Caco-2 (cell line): ENCODE data around the gene GFY. TPM values are rescaled to one million over a fixed set of nuclear protein-coding genes. Genes with fewer than 3 reads are reported as not detected.

Source experiments
- Bru-seq: library from RNA; stranded (reverse); fragments of 400-500 nt; gene quantifications from one replicate; lab custom pipeline; 2021; lab: Mats Ljungman, UMichigan
- BruChase-seq, 2 experiments: library from RNA; stranded (reverse); fragments of 400-500 nt; gene quantifications; one replicate each; lab custom pipeline; 2021; lab: Mats Ljungman, UMichigan
- BruUV-seq: library from RNA; stranded (reverse); fragments of 400-500 nt; replicated peaks from 2 replicates; lab custom pipeline; 2021; lab: Mats Ljungman, UMichigan
- CTCF ChIA-PET: fragments of 300-600 bp; sonication (Branson Sonifier 250); formaldehyde crosslinking; loops from one replicate; lab custom pipeline; 2022; ENCODE audit warnings: antibody characterized with exemption; lab: Charles Lee
- POLR2A ChIA-PET: fragments of 300-600 bp; sonication (Branson Sonifier 250); formaldehyde crosslinking; loops from one replicate; lab custom pipeline; 2022; ENCODE audit warnings: antibody characterized with exemption; lab: Charles Lee
- DNase-seq, 2 experiments: peaks; one replicate each; pipeline versions ENCODE4 v3.0.0 to v3.0.0-alpha.2; 2020 to 2022
- H3K27me3 ChIP-seq: replicated peaks from 2 replicates; pipeline ENCODE4 v1.6.0; 2011; ENCODE audit warnings: low read length; ENCODE audit not compliant: control insufficient read depth, insufficient read depth
- H3K36me3 ChIP-seq: 2 replicates; pipeline ENCODE4 v1.5.1; 2011; ENCODE audit warnings: low read length; ENCODE audit not compliant: control insufficient read depth, insufficient read depth
- H3K4me1 ChIP-seq: fragments of 250-450 bp; sonication (Bioruptor Pico); 2 replicates; pipeline ENCODE4 v1.5.1; 2020; ENCODE audit warnings: mild to moderate bottlenecking
- H3K4me3 ChIP-seq: 2 replicates; pipeline ENCODE4 v1.5.1; 2011; ENCODE audit warnings: low read depth, mild to moderate bottlenecking, control low read depth, low read length
- H3K9me3 ChIP-seq: fragments of 250-450 bp; sonication (Bioruptor Pico); 2 replicates; pipeline ENCODE4 v1.5.1; 2020; ENCODE audit warnings: mild to moderate bottlenecking, moderate library complexity
- H3K27ac Mint-ChIP-seq: one replicate; pipeline ENCODE4 v1.8.0; 2022; ENCODE audit warnings: mixed read lengths; ENCODE audit not compliant: unreplicated experiment
- H3K27me3 Mint-ChIP-seq: one replicate; pipeline ENCODE4 v1.8.0; 2022; ENCODE audit warnings: mixed read lengths; ENCODE audit not compliant: insufficient read depth, unreplicated experiment
- H3K36me3 Mint-ChIP-seq: one replicate; pipeline ENCODE4 v1.8.0; 2022; ENCODE audit warnings: mild to moderate bottlenecking, mixed read lengths; ENCODE audit not compliant: insufficient read depth, unreplicated experiment
- H3K4me1 Mint-ChIP-seq: one replicate; pipeline ENCODE4 v1.8.0; 2022; ENCODE audit warnings: low read depth, mixed read lengths; ENCODE audit not compliant: unreplicated experiment
- H3K4me3 Mint-ChIP-seq: one replicate; pipeline ENCODE4 v1.8.0; 2022; ENCODE audit warnings: mild to moderate bottlenecking, moderate library complexity, mixed read lengths; ENCODE audit not compliant: unreplicated experiment
- H3K9me3 Mint-ChIP-seq: one replicate; pipeline ENCODE4 v1.8.0; 2022; ENCODE audit warnings: mixed read lengths; ENCODE audit not compliant: unreplicated experiment
- CTCF ChIP-seq, 2 experiments: fragments of 200-600 bp in 1 of 2; IDR thresholded peaks; 1 replicate in 1 of 2; 2 replicates in 1 of 2; pipeline versions ENCODE4 v1.5.1 to v1.8.0; 2011 to 2022; ENCODE audit warnings: antibody characterized with exemption in 1 of 2, control low read depth in 1 of 2, inconsistent platforms in 1 of 2, low read depth in 1 of 2, low read length in 1 of 2, mild to moderate bottlenecking in 1 of 2, moderate library complexity in 1 of 2; ENCODE audit not compliant: insufficient read depth in 1 of 2, severe bottlenecking in 1 of 2, unreplicated experiment in 1 of 2
- intact Hi-C: fragments of 100-400 bp; cut with micrococcal nuclease; formaldehyde crosslinking; loops from one replicate; pipeline ENCODE4 v1.10.0; 2022; ENCODE audit not compliant: unreplicated experiment
- long read RNA-seq: library from polyadenylated mRNA; stranded (forward); transcript quantifications from one replicate; pipeline ENCODE4 v2.0.0, GENCODE V29; 2022
- total RNA-seq: library from RNA; stranded (reverse); gene quantifications from 2 replicates; pipeline ENCODE4 v1.2.3, GENCODE V29; 2022

GFY gene
- total RNA-seq (0.25 TPM in 1 of 2 replicates, not detected in the other), Bru-seq, nascent RNA (not detected), BruChase-seq, experiment 1, labeled RNA remaining after a 2-hour chase (percentile 20 among the genes with signal in this experiment), BruChase-seq, experiment 2, labeled RNA remaining after a 6-hour chase (percentile 25 among the genes with signal in this experiment)
- long read RNA-seq = 0 reads

- intact Hi-C loops = no loop called here
- BruUV-seq = no TSS peak
- DNase-seq = no peak
- Mint-ChIP-seq H3K4me3 (peak within 1 kb of the TSS; percentile 64), H3K27ac (no peak within 1 kb of the TSS), H3K27me3 (peaks cover 48% of the 10 kb centered on the region), H3K36me3 (peaks cover 6% of the 10 kb centered on the region), H3K9me3 (no peaks in the 10 kb centered on the region), H3K4me1 (peaks cover 34% of the 10 kb centered on the region)
- ChIA-PET CTCF (interaction anchor here (0.7 to 1.3 kb wide), 2 partner anchors 17 to 31 kb away, joined by 3 to 6 read pairs; no protein-coding TSS in a partner anchor), POLR2A (no interaction called here)
- H3K27me3 ChIP-seq = peaks cover 2% of the 10 kb centered on the region; the same call in 1 of the 2 replicates
- TF ChIP-seq CTCF (IDR thresholded peaks at IDR 0.05; ENCODE audit: insufficient read depth in 1 of 2, low read depth in 1 of 2, low read length in 1 of 2, severe bottlenecking in 1 of 2, unreplicated experiment in 1 of 2) = no peak
- H3K4me1 ChIP-seq = peaks cover 39% of the 10 kb centered on the region
- no peaks in the 10 kb centered on the region for H3K36me3 ChIP-seq
- no peaks in the 10 kb centered on the region for H3K9me3 ChIP-seq
- no peak within 1 kb of the TSS for H3K4me3 ChIP-seq
These were observed at the start of gene GFY for GRCh38 chr19:49425178-49425577. GFY (plus strand) TSS chr19:49425388; CDS start chr19:49426431, 1,043 bp downstream.

GRCh38 chr19:49378512-49378911 lies 46.7 kb upstream of the GFY start:
- Mint-ChIP-seq H3K4me3 (no peak overlapping the region), H3K36me3 (no peaks in the 10 kb centered on the region), H3K27ac (no peak overlapping the region), H3K4me1 (no peaks in the 10 kb centered on the region), H3K9me3 (peaks cover 20% of the 10 kb centered on the region), H3K27me3 (peaks cover 5% of the 10 kb centered on the region)
- DNase-seq = no peak
- H3K9me3 ChIP-seq = peaks cover 17% of the 10 kb centered on the region; the same call in 1 of the 2 replicates
- no peaks in the 10 kb centered on the region for H3K36me3 ChIP-seq
- CTCF ChIA-PET = interaction anchor here (1.3 kb wide), 1 partner anchor 13 kb away, joined by 5 read pairs; no protein-coding TSS in a partner anchor
- intact Hi-C loops = no loop called here
- H3K27me3 ChIP-seq = no peaks in the 10 kb centered on the region
- no peak for TF ChIP-seq CTCF (IDR thresholded peaks at IDR 0.05; ENCODE audit: insufficient read depth in 1 of 2, low read depth in 1 of 2, low read length in 1 of 2, severe bottlenecking in 1 of 2, unreplicated experiment in 1 of 2)
- POLR2A ChIA-PET = no interaction called here
- no peaks in the 10 kb centered on the region for H3K4me1 ChIP-seq
- no TSS peak for BruUV-seq
- H3K4me3 ChIP-seq = no peak overlapping the region

- CTCF ChIA-PET = interaction anchor here (0.6 kb wide), 1 partner anchor 18 kb away, joined by 4 read pairs; the partner anchor contains the start of gene TEAD2
- intact Hi-C loops = no loop called here
- no TSS peak for BruUV-seq
These were observed 44.8 kb upstream of the GFY start for GRCh38 chr19:49380391-49380790.

More at GRCh38 chr19:49380391-49380790, 44.8 kb upstream of the GFY start:
- no peaks in the 10 kb centered on the region for H3K4me1 ChIP-seq
- TF ChIP-seq CTCF (IDR thresholded peaks at IDR 0.05; ENCODE audit: insufficient read depth in 1 of 2, low read depth in 1 of 2, low read length in 1 of 2, severe bottlenecking in 1 of 2, unreplicated experiment in 1 of 2) = no peak
- no peaks in the 10 kb centered on the region for H3K36me3 ChIP-seq
- Mint-ChIP-seq H3K4me3 (no peak overlapping the region), H3K9me3 (peaks cover 20% of the 10 kb centered on the region), H3K4me1 (no peaks in the 10 kb centered on the region), H3K36me3 (no peaks in the 10 kb centered on the region), H3K27ac (no peak overlapping the region), H3K27me3 (peaks cover 5% of the 10 kb centered on the region)
- no peaks in the 10 kb centered on the region for H3K27me3 ChIP-seq
- POLR2A ChIA-PET = no interaction called here
- peaks cover 17% of the 10 kb centered on the region; the same call in 1 of the 2 replicates for H3K9me3 ChIP-seq
- no peak overlapping the region for H3K4me3 ChIP-seq
- no peak for DNase-seq
